ENCODE data around the gene FGF8.

FGF8 gene

GRCh38 chr10:101779544-101780186 lies 3.8 kb upstream of the FGF8 start:
- H3K36me3 ChIP-seq (ENCODE audit: control insufficient read depth in 4 of 4, insufficient read depth in 4 of 4, low read length in 3 of 4): peaks cover 0 to 13% (median 4%) of the 10 kb centered on the region in 4 experiments
- no peaks in the 10 kb centered on the region for H3K9me3 ChIP-seq (ENCODE audit: control extremely low read depth in 1 of 5, control insufficient read depth in 4 of 5, insufficient read depth in 2 of 5, low read depth in 1 of 5, low read length in 4 of 5)
- H3K27me3 ChIP-seq (replicated peaks in 2 of 5; ENCODE audit: control insufficient read depth in 4 of 5, insufficient read depth in 5 of 5, low read length in 4 of 5): peaks cover 0 to 49% (median 25%) of the 10 kb centered on the region in 5 experiments
- H3K27ac ChIP-seq (ENCODE audit: insufficient read depth in 1 of 2, low read depth in 1 of 2, low read length in 2 of 2, poor library complexity in 1 of 2, severe bottlenecking in 2 of 2): no peak overlapping the region
- peak; percentile 68 to 81 (median 79) for DNase-seq
- peaks cover 0 to 54% (median 48%) of the 10 kb centered on the region in 4 experiments for H3K4me1 ChIP-seq (ENCODE audit: control extremely low read depth in 1 of 4, control insufficient read depth in 4 of 4, insufficient read depth in 4 of 4, low read length in 3 of 4)
- H3K4me3 ChIP-seq (ENCODE audit: control insufficient read depth in 1 of 7, extremely low read depth in 1 of 7, insufficient read depth in 4 of 7, low read depth in 2 of 7, low read length in 6 of 7): peak overlapping the region in 5 of 7 experiments; percentile 16 to 72 (median 61)
- POLR2A ChIA-PET: no interaction called here
- CTCF ChIA-PET: interaction anchor here (1.0 to 5.9 kb wide), 8 partner anchors 18 to 565 kb away, joined by 3 to 88 read pairs (median 8); no protein-coding TSS in a partner anchor
- WGBS (ENCODE audit: insufficient coverage): 1% methylated on average over 43 of the region's 51 CpGs

GRCh38 chr10:101778781-101779543 lies 3.0 kb upstream of the FGF8 start:
- DNase-seq: peak; percentile 17 to 61 (median 54)
- Histone ChIP-seq H3K36me3 (ENCODE audit: control insufficient read depth in 4 of 4, insufficient read depth in 4 of 4, low read length in 3 of 4) (peaks cover 0 to 7% (median under 1%) of the 10 kb centered on the region in 4 experiments), H3K9me3 (ENCODE audit: control extremely low read depth in 1 of 5, control insufficient read depth in 4 of 5, insufficient read depth in 2 of 5, low read depth in 1 of 5, low read length in 4 of 5) (no peaks in the 10 kb centered on the region), H3K27ac (ENCODE audit: insufficient read depth in 1 of 2, low read depth in 1 of 2, low read length in 2 of 2, poor library complexity in 1 of 2, severe bottlenecking in 2 of 2) (no peak overlapping the region), H3K27me3 (replicated peaks in 2 of 5; ENCODE audit: control insufficient read depth in 4 of 5, insufficient read depth in 5 of 5, low read length in 4 of 5) (peaks cover 0 to 56% (median 30%) of the 10 kb centered on the region in 5 experiments), H3K4me1 (ENCODE audit: control extremely low read depth in 1 of 4, control insufficient read depth in 4 of 4, insufficient read depth in 4 of 4, low read length in 3 of 4) (peaks cover 0 to 54% (median 47%) of the 10 kb centered on the region in 4 experiments), H3K4me3 (ENCODE audit: control insufficient read depth in 1 of 7, extremely low read depth in 1 of 7, insufficient read depth in 4 of 7, low read depth in 2 of 7, low read length in 6 of 7) (peak overlapping the region in 6 of 7 experiments; percentile 1 to 72 (median 50))
- ChIA-PET POLR2A (no interaction called here), CTCF (interaction anchor here (0.9 to 4.5 kb wide), 5 partner anchors 169 to 565 kb away, joined by 3 to 18 read pairs (median 10); no protein-coding TSS in a partner anchor)
- WGBS (ENCODE audit: insufficient coverage): 2% methylated on average over 53 of the region's 58 CpGs

GRCh38 chr10:101778151-101778780 lies 2.4 kb upstream of the FGF8 start:
- no peak overlapping the region for H3K4me3 ChIP-seq (ENCODE audit: control insufficient read depth in 1 of 7, extremely low read depth in 1 of 7, insufficient read depth in 4 of 7, low read depth in 2 of 7, low read length in 6 of 7)
- H3K36me3 ChIP-seq (ENCODE audit: control insufficient read depth in 4 of 4, insufficient read depth in 4 of 4, low read length in 3 of 4): peaks cover 0 to 4% (median 0%) of the 10 kb centered on the region in 4 experiments
- peaks cover 0 to 53% (median 40%) of the 10 kb centered on the region in 4 experiments for H3K4me1 ChIP-seq (ENCODE audit: control extremely low read depth in 1 of 4, control insufficient read depth in 4 of 4, insufficient read depth in 4 of 4, low read length in 3 of 4)
- no peak for DNase-seq
- POLR2A ChIA-PET: no interaction called here
- no peak overlapping the region for H3K27ac ChIP-seq (ENCODE audit: insufficient read depth in 1 of 2, low read depth in 1 of 2, low read length in 2 of 2, poor library complexity in 1 of 2, severe bottlenecking in 2 of 2)
- CTCF ChIA-PET: interaction anchor here (0.9 to 4.5 kb wide), 4 partner anchors 168 to 564 kb away, joined by 3 to 18 read pairs (median 6); no protein-coding TSS in a partner anchor
- H3K9me3 ChIP-seq (ENCODE audit: control extremely low read depth in 1 of 5, control insufficient read depth in 4 of 5, insufficient read depth in 2 of 5, low read depth in 1 of 5, low read length in 4 of 5): no peaks in the 10 kb centered on the region
- peaks cover 0 to 63% (median 35%) of the 10 kb centered on the region in 5 experiments for H3K27me3 ChIP-seq (replicated peaks in 2 of 5; ENCODE audit: control insufficient read depth in 4 of 5, insufficient read depth in 5 of 5, low read length in 4 of 5)
- 56% methylated on average over 9 of the region's 12 CpGs for WGBS (ENCODE audit: insufficient coverage)

GRCh38 chr10:101777619-101778145 lies 1.8 kb upstream of the FGF8 start:
- H3K4me3 ChIP-seq (ENCODE audit: control insufficient read depth in 1 of 7, extremely low read depth in 1 of 7, insufficient read depth in 4 of 7, low read depth in 2 of 7, low read length in 6 of 7): no peak overlapping the region
- ChIA-PET CTCF (interaction anchor here (2.7 to 4.5 kb wide), 2 partner anchors 175 to 563 kb away, joined by 10 to 18 read pairs; no protein-coding TSS in a partner anchor), POLR2A (no interaction called here)
- H3K4me1 ChIP-seq (ENCODE audit: control extremely low read depth in 1 of 4, control insufficient read depth in 4 of 4, insufficient read depth in 4 of 4, low read length in 3 of 4): peaks cover 0 to 51% (median 37%) of the 10 kb centered on the region in 4 experiments
- H3K9me3 ChIP-seq (ENCODE audit: control extremely low read depth in 1 of 5, control insufficient read depth in 4 of 5, insufficient read depth in 2 of 5, low read depth in 1 of 5, low read length in 4 of 5): no peaks in the 10 kb centered on the region
- H3K36me3 ChIP-seq (ENCODE audit: control insufficient read depth in 4 of 4, insufficient read depth in 4 of 4, low read length in 3 of 4): peaks cover 0 to 4% (median 0%) of the 10 kb centered on the region in 4 experiments
- DNase-seq: no peak
- peaks cover 0 to 68% (median 38%) of the 10 kb centered on the region in 5 experiments for H3K27me3 ChIP-seq (replicated peaks in 2 of 5; ENCODE audit: control insufficient read depth in 4 of 5, insufficient read depth in 5 of 5, low read length in 4 of 5)
- H3K27ac ChIP-seq (ENCODE audit: insufficient read depth in 1 of 2, low read depth in 1 of 2, low read length in 2 of 2, poor library complexity in 1 of 2, severe bottlenecking in 2 of 2): no peak overlapping the region
- WGBS (ENCODE audit: insufficient coverage): 83% methylated on average over 1 of the region's 3 CpGs

GRCh38 chr10:101776161-101776817 lies 375 bp upstream of the FGF8 start:
- Histone ChIP-seq H3K27ac (ENCODE audit: insufficient read depth in 1 of 2, low read depth in 1 of 2, low read length in 2 of 2, poor library complexity in 1 of 2, severe bottlenecking in 2 of 2) (no peak overlapping the region), H3K9me3 (ENCODE audit: control extremely low read depth in 1 of 5, control insufficient read depth in 4 of 5, insufficient read depth in 2 of 5, low read depth in 1 of 5, low read length in 4 of 5) (no peaks in the 10 kb centered on the region), H3K27me3 (replicated peaks in 2 of 5; ENCODE audit: control insufficient read depth in 4 of 5, insufficient read depth in 5 of 5, low read length in 4 of 5) (peaks cover 0 to 82% (median 45%) of the 10 kb centered on the region in 5 experiments), H3K4me1 (ENCODE audit: control extremely low read depth in 1 of 4, control insufficient read depth in 4 of 4, insufficient read depth in 4 of 4, low read length in 3 of 4) (peaks cover 0 to 43% (median 24%) of the 10 kb centered on the region in 4 experiments), H3K4me3 (ENCODE audit: control insufficient read depth in 1 of 7, extremely low read depth in 1 of 7, insufficient read depth in 4 of 7, low read depth in 2 of 7, low read length in 6 of 7) (peak overlapping the region in 3 of 7 experiments; percentile 23 to 50 (median 26)), H3K36me3 (ENCODE audit: control insufficient read depth in 4 of 4, insufficient read depth in 4 of 4, low read length in 3 of 4) (no peaks in the 10 kb centered on the region)
- ChIA-PET POLR2A (no interaction called here), CTCF (interaction anchor here (2.7 kb wide), 1 partner anchor 174 kb away, joined by 10 read pairs; no protein-coding TSS in a partner anchor)
- DNase-seq: no peak
- 3% methylated on average over 46 of the region's 74 CpGs for WGBS (ENCODE audit: insufficient coverage)

GRCh38 chr10:101774589-101775272 lies 1.2 kb downstream of the FGF8 start:
- Histone ChIP-seq H3K27ac (ENCODE audit: insufficient read depth in 1 of 2, low read depth in 1 of 2, low read length in 2 of 2, poor library complexity in 1 of 2, severe bottlenecking in 2 of 2) (no peak overlapping the region), H3K4me3 (ENCODE audit: control insufficient read depth in 1 of 7, extremely low read depth in 1 of 7, insufficient read depth in 4 of 7, low read depth in 2 of 7, low read length in 6 of 7) (no peak overlapping the region), H3K9me3 (ENCODE audit: control extremely low read depth in 1 of 5, control insufficient read depth in 4 of 5, insufficient read depth in 2 of 5, low read depth in 1 of 5, low read length in 4 of 5) (no peaks in the 10 kb centered on the region), H3K4me1 (ENCODE audit: control extremely low read depth in 1 of 4, control insufficient read depth in 4 of 4, insufficient read depth in 4 of 4, low read length in 3 of 4) (peaks cover 0 to 32% (median 18%) of the 10 kb centered on the region in 4 experiments), H3K27me3 (replicated peaks in 2 of 5; ENCODE audit: control insufficient read depth in 4 of 5, insufficient read depth in 5 of 5, low read length in 4 of 5) (peaks cover 0 to 95% (median 48%) of the 10 kb centered on the region in 5 experiments), H3K36me3 (ENCODE audit: control insufficient read depth in 4 of 4, insufficient read depth in 4 of 4, low read length in 3 of 4) (no peaks in the 10 kb centered on the region)
- DNase-seq: peak in 2 of 3 donors; percentile 44 to 56
- ChIA-PET POLR2A (no interaction called here), CTCF (interaction anchor here (1.2 to 1.5 kb wide), 2 partner anchors 16 to 172 kb away, joined by 3 to 8 read pairs; no protein-coding TSS in a partner anchor)
- 10% methylated on average over 29 of the region's 32 CpGs for WGBS (ENCODE audit: insufficient coverage)

Measured in common myeloid progenitor, CD34-positive (primary cell).